Stomach smooth muscle (tissue), 2 donors: ENCODE measurements around the gene EFCAB6.

Experiments used
- H3K27ac ChIP-seq: one replicate; pipeline ENCODE4 v1.7.0; 2013; ENCODE audit warnings: mild to moderate bottlenecking, low read length, inconsistent platforms
- H3K27me3 ChIP-seq, 2 donors: one replicate each; pipeline ENCODE4 v1.7.0; 2013; ENCODE audit warnings: low read length in 2 of 2; ENCODE audit not compliant: insufficient read depth in 2 of 2, control insufficient read depth in 1 of 2
- H3K36me3 ChIP-seq, 2 donors: one replicate each; pipeline ENCODE4 v1.7.0; 2013; ENCODE audit warnings: low read length in 2 of 2; ENCODE audit not compliant: control insufficient read depth in 2 of 2, insufficient read depth in 2 of 2
- H3K4me1 ChIP-seq: one replicate; pipeline ENCODE4 v1.7.0; 2013; ENCODE audit warnings: low read length; ENCODE audit not compliant: control insufficient read depth, insufficient read depth
- H3K4me3 ChIP-seq, 2 donors: one replicate each; pipeline ENCODE4 v1.7.0; 2013; ENCODE audit warnings: low read length in 2 of 2
- H3K9ac ChIP-seq, 2 donors: one replicate each; pipeline ENCODE4 v1.7.0; 2013; ENCODE audit warnings: low read length in 2 of 2, mild to moderate bottlenecking in 1 of 2
- H3K9me3 ChIP-seq, 2 donors: one replicate each; pipeline ENCODE4 v1.7.0; 2013; ENCODE audit warnings: low read length in 2 of 2; ENCODE audit not compliant: control insufficient read depth in 2 of 2
- donor health status: healthy.
- donor health status: Pancreatic carcinoma.

Gene EFCAB6

GRCh38 chr22:43479301-43479950 is 332.7 kb downstream of the EFCAB6 start:
- Histone ChIP-seq H3K27me3 (peaks cover 0 to 8% of the 10 kb centered on the region in 2 donors), H3K4me1 (no peaks in the 10 kb centered on the region), H3K9ac (no peak overlapping the region), H3K9me3 (no peaks in the 10 kb centered on the region), H3K36me3 (no peaks in the 10 kb centered on the region), H3K27ac (no peak overlapping the region), H3K4me3 (no peak overlapping the region)
